GM10248 (cell line): Measurements from ENCODE around the gene ZNF653.
A peak's percentile ranks its signal among the peaks of the same experiment; 100 is the strongest.
"Not testable (repeated sequence)": the region's sequence is repeated elsewhere in the genome, so short reads cannot be mapped to it uniquely, and the experiment has no call there.

Source experiments
- CTCF ChIA-PET: fragments of 300-600 bp; sonication (Branson Sonifier 250); formaldehyde crosslinking; extraction: SDS; loops from one replicate; lab custom pipeline; 2021; ENCODE audit warnings: antibody characterized with exemption; lab: Yijun Ruan, JAX
- POLR2A ChIA-PET: fragments of 350-650 bp; sonication (Branson Sonifier 250); formaldehyde crosslinking; extraction: SDS; loops from one replicate; lab custom pipeline; 2020; ENCODE audit warnings: antibody characterized with exemption; lab: Yijun Ruan, JAX
- DNase-seq: peaks from one replicate; pipeline ENCODE4 v3.0.0; 2012; ENCODE audit errors: extremely low spot score
- TF ChIP-seq, protein P1 (sequence below): IDR thresholded peaks from 2 replicates; pipeline ENCODE4 v1.5.1; 2012; ENCODE audit warnings: mild to moderate bottlenecking, low read depth; ENCODE audit errors: extremely low read depth, missing control alignments, control extremely low read depth

The ZNF653 gene

DNA sequence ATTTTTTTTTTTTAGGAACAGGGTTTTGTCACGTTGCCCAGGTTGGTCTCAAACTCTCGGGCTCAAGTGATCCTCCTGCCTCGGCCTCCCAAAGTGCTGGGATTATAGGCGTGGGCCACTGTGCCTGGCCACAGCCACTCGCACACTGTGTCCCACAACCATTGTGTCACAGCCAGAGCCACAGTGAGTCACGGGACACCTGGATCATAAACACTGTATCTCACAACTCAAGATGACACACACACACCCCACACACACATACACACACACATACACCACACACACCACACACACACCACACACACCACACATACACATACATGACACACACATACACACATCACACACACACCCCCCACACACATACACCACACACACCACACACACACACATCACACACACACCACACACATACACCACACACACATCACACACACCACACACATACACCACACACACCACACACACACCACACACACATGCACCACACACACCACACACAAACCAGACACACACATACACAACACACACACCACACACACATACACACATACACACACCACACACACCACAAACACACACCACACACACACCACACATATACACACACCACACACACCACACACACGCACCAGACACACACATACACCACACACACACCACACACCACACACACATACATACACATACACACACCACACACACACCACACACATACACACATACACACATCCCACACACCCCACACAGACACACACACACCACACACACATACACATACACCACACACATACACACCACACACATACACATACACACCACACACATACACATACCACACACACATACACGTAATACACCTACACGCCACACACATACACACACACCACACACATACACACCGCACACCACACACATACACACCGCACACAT, 41.0 kb downstream of the ZNF653 start:
- POLR2A ChIA-PET = no interaction called here
- CTCF ChIA-PET = no interaction called here
- DNase-seq = no peak
- TF ChIP-seq, protein P1, sequence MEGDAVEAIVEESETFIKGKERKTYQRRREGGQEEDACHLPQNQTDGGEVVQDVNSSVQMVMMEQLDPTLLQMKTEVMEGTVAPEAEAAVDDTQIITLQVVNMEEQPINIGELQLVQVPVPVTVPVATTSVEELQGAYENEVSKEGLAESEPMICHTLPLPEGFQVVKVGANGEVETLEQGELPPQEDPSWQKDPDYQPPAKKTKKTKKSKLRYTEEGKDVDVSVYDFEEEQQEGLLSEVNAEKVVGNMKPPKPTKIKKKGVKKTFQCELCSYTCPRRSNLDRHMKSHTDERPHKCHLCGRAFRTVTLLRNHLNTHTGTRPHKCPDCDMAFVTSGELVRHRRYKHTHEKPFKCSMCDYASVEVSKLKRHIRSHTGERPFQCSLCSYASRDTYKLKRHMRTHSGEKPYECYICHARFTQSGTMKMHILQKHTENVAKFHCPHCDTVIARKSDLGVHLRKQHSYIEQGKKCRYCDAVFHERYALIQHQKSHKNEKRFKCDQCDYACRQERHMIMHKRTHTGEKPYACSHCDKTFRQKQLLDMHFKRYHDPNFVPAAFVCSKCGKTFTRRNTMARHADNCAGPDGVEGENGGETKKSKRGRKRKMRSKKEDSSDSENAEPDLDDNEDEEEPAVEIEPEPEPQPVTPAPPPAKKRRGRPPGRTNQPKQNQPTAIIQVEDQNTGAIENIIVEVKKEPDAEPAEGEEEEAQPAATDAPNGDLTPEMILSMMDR = no peak

DNA sequence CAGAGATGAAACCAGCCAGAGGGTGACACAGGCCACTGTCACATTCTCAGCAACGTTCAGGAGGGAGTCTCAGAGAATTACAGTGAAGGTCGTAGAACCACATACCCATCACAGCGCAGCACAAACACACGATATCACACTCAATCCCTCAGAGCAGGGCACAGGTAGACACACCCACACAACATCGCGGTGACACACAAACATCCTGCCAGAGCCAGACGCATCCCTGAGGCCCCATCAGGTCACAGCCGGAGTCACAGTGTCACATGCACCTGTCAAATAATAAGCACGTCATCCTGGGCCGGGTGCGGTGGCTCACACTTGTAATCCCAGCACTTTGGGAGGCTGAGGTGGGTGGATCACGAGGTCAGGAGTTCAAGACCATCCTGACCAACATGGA, 42.2 kb downstream of the ZNF653 start:
- ChIA-PET POLR2A (interaction anchor here (0.7 kb wide), 1 partner anchor 22 kb away, joined by 4 read pairs; no protein-coding TSS in a partner anchor), CTCF (no interaction called here)
- TF ChIP-seq, protein P1 = no peak
- DNase-seq = no peak

DNA sequence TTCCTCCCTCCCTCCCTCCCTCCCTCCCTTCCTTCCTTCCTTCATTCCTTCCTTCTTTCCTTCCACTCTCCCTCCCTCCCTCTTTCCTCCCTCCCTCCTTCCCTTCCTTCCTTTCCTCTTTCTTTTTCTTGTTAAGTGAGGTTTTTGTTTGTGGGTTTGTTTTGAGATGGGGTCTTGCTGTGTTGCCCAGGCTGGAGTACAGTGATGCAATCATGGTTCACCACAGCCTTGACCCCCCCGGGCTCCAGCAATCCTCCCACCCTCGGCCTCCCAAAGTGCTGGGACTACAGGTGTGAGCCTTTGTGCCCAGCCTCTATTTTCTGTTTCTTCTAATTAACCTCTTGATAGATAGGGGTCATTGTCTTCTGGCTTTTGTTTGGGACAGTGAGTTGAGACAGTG, 44.2 kb downstream of the ZNF653 start:
- TF ChIP-seq, protein P1 = no peak
- CTCF ChIA-PET = interaction anchor here (1.1 kb wide), 1 partner anchor 21 kb away, joined by 4 read pairs; no protein-coding TSS in a partner anchor
- POLR2A ChIA-PET = no interaction called here

DNA sequence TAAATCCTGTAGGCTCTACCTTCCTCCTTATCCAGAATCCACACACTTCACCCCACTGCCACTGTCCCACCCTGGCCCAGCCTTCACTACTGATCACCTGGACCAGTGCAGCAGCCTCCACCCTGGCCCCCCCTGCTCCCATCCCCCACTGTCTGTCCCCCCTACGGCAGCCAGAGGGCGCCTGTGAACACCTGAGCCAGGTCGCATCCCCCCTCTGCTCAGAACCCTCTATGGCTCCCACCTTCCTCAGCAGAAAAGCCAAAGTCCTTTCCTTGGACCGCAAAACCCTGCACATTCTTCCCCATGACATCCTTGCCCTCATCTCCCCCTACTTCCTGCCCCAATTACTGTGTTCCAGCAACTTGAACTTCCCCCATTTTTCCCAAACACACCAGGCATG, 45.4 kb downstream of the ZNF653 start:
- no peak for DNase-seq
- POLR2A ChIA-PET = no interaction called here
- TF ChIP-seq, protein P1 = peak; percentile 8
- CTCF ChIA-PET = interaction anchor here (1.1 to 1.4 kb wide), 2 partner anchors 22 kb away, joined by 4 to 6 read pairs; no protein-coding TSS in a partner anchor

More for the DNA sequence above, 44.2 kb downstream of the ZNF653 start:
- no peak for DNase-seq

DNA sequence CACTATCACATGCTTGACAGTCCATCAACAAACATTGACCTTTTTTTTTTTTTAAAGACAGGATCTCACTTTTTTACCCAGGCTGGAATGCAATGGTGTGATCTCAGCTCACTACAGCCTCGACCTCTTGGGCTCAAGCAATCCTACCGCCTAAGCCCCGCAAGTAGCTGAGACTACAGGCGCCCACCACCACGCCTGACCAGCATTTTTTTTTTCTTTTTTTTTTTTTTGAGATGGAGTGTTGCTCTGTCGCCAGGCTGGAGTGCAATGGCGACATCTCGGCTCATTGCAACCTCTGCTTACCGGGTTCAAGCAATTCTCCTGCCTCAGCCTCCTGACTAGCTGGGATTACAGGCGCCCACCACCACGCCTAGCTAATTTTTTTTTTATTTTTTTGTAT, 46.7 kb downstream of the ZNF653 start:
- ChIA-PET POLR2A (interaction anchor here (0.6 to 1.1 kb wide), 2 partner anchors 24 to 84 kb away, joined by 3 to 4 read pairs; no protein-coding TSS in a partner anchor), CTCF (interaction anchor here (1.4 kb wide), 1 partner anchor 24 kb away, joined by 6 read pairs; no protein-coding TSS in a partner anchor)
- DNase-seq = not testable (repeated sequence)

DNA sequence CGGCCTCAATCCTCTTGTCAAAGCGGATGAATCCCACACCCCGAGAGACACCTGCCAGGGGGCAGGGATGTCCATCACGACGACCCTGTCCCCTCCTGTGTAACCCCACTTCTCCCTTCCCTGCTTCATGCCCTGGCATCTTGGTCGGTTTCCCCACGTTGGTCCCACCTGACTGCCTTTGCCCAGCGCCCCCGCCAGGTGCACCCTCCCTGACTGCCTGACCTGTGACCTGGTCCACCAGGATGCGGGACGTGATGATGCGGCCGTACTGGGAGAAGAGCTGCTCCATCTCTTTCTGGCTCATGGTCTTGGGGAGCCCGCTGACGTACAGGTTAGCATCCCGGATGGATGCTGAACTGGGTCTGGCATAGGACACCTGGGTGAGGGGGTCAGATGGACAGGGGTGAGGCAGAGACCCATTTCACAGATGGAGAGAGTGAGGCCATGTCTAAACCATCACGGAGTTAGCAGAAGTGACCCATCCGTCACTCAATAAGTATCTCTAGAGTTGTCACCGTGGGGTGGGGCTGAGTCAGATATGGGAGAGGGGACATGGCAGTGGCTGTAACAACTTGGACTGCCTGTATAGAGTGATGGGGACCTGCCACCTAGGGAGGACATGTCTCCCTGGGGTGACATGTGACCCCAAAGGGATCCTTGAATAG, 47.3 kb downstream of the ZNF653 start:
- TF ChIP-seq, protein P1 = no peak
- ChIA-PET CTCF (interaction anchor here (0.9 to 1.7 kb wide), 2 partner anchors 24 to 75 kb away, joined by 3 to 6 read pairs; no protein-coding TSS in a partner anchor), POLR2A (interaction anchor here (0.6 to 1.1 kb wide), 2 partner anchors 24 to 83 kb away, joined by 3 to 4 read pairs; no protein-coding TSS in a partner anchor)
- DNase-seq = no peak
